GM12878 (cell line): ENCODE measurements around the gene KLHL5. TPM values are rescaled to one million over a fixed set of nuclear protein-coding genes. Genes with fewer than 3 reads are reported as not detected.
A peak's percentile ranks its signal among the peaks of the same experiment; 100 is the strongest.

ENCODE experiments used
- BHLHE40 ChIP-seq, 2 experiments: fragments of 450-650 bp in 1 of 2; IDR thresholded peaks; 2 replicates each; pipeline ENCODE4 v1.6.1; 2011 to 2017; ENCODE audit warnings: low read depth in 2 of 2, borderline replicate concordance in 1 of 2, improper control_type of control experiment in 1 of 2, low read length in 1 of 2, mild to moderate bottlenecking in 1 of 2
- GATAD2B ChIP-seq: fragments of 450-650 bp; conservative IDR thresholded peaks from 2 replicates; pipeline ENCODE4 v1.6.1; 2017; ENCODE audit warnings: low read depth, mild to moderate bottlenecking, moderate library complexity
- HDAC2 ChIP-seq: fragments of 200-600 bp; sonication (generic); IDR thresholded peaks from 2 replicates; pipeline ENCODE4 v1.6.1; 2017
- HDAC6 ChIP-seq: fragments of 200-600 bp; sonication (generic); IDR thresholded peaks from one replicate; pipeline ENCODE4 v1.8.0; 2017; ENCODE audit warnings: antibody characterized with exemption; ENCODE audit not compliant: unreplicated experiment
- LARP7 ChIP-seq: fragments of 450-650 bp; IDR thresholded peaks from 2 replicates; pipeline ENCODE4 v1.6.1; 2017; ENCODE audit warnings: mild to moderate bottlenecking
- MXI1 ChIP-seq: fragments of 150-350 bp; IDR thresholded peaks from 2 replicates; pipeline ENCODE4 v1.6.1; 2011; ENCODE audit warnings: low read depth, mild to moderate bottlenecking, inconsistent platforms, low read length, improper control_type of control experiment
- NKRF ChIP-seq: fragments of 450-650 bp; conservative IDR thresholded peaks from 2 replicates; pipeline ENCODE4 v1.6.1; 2017; ENCODE audit warnings: mild to moderate bottlenecking, moderate library complexity
- NR2F1 ChIP-seq: fragments of 450-650 bp; conservative IDR thresholded peaks from 2 replicates; pipeline ENCODE4 v1.6.1; 2017; ENCODE audit warnings: mild to moderate bottlenecking
- POLR2A ChIP-seq: IDR thresholded peaks from 2 replicates; pipeline ENCODE4 v1.6.1; 2011; ENCODE audit warnings: low read depth, mild to moderate bottlenecking, low read length
- RAD21 ChIP-seq: IDR thresholded peaks from 2 replicates; pipeline ENCODE4 v1.6.1; 2011; ENCODE audit warnings: mild to moderate bottlenecking, low read depth, low read length, moderate library complexity; ENCODE audit not compliant: insufficient read depth
- RB1 ChIP-seq: fragments of 450-650 bp; formaldehyde crosslinking; IDR thresholded peaks from 2 replicates; pipeline ENCODE4 v1.6.1; 2017; ENCODE audit warnings: mild to moderate bottlenecking, borderline replicate concordance
- RUNX3 ChIP-seq: IDR thresholded peaks from 2 replicates; pipeline ENCODE4 v1.6.1; 2012; ENCODE audit warnings: low read length, inconsistent platforms
- SMC3 ChIP-seq: IDR thresholded peaks from 2 replicates; pipeline ENCODE4 v1.6.1; 2011; ENCODE audit warnings: low read length, improper control_type of control experiment, borderline replicate concordance
- TCF3 ChIP-seq: IDR thresholded peaks from 2 replicates; pipeline ENCODE4 v1.6.1; 2012; ENCODE audit warnings: low read depth, mild to moderate bottlenecking, low read length, borderline replicate concordance; ENCODE audit not compliant: insufficient read depth
- ZSCAN29 ChIP-seq: fragments of 450-650 bp; IDR thresholded peaks from 2 replicates; pipeline ENCODE4 v1.6.1; 2017; ENCODE audit warnings: mild to moderate bottlenecking, moderate library complexity
- polyA plus RNA-seq, 11 experiments: library from polyadenylated mRNA; depleted of rRNA in 4 of 11; unstranded in 6 of 11; stranded (reverse) in 5 of 11; fragments of >200 nt; fragmentation: Nextera tagmentation in 4 of 11; fragmentation: Illumina TruSeq in 1 of 11; extraction: Ambion mirVana in 4 of 11; extraction: Trizol in 1 of 11; gene quantifications; 1 replicate in 1 of 11; 2 replicates in 10 of 11; pipeline versions ENCODE4 v1.2.1 to v1.2.3, GENCODE V29; 2011 to 2016; ENCODE audit warnings: inconsistent platforms in 2 of 11, missing spikeins in 2 of 11, low read depth in 1 of 11
- total RNA-seq, 4 experiments: library from RNA; depleted of rRNA in 3 of 4; stranded (reverse); fragments of >200 nt in 3 of 4; fragmentation: Illumina TruSeq in 1 of 4; extraction: Trizol in 1 of 4; gene quantifications; 2 replicates each; pipeline versions ENCODE4 v1.2.1 to v1.2.3, GENCODE V29; 2013 to 2021

The KLHL5 gene
- total and polyA plus RNA-seq, 10 of the 15 experiments (the other 5 are each of a cell fraction or from before 2014, with no cell fraction given): 4.7 to 27.3 (median 12.6) TPM

DNA sequence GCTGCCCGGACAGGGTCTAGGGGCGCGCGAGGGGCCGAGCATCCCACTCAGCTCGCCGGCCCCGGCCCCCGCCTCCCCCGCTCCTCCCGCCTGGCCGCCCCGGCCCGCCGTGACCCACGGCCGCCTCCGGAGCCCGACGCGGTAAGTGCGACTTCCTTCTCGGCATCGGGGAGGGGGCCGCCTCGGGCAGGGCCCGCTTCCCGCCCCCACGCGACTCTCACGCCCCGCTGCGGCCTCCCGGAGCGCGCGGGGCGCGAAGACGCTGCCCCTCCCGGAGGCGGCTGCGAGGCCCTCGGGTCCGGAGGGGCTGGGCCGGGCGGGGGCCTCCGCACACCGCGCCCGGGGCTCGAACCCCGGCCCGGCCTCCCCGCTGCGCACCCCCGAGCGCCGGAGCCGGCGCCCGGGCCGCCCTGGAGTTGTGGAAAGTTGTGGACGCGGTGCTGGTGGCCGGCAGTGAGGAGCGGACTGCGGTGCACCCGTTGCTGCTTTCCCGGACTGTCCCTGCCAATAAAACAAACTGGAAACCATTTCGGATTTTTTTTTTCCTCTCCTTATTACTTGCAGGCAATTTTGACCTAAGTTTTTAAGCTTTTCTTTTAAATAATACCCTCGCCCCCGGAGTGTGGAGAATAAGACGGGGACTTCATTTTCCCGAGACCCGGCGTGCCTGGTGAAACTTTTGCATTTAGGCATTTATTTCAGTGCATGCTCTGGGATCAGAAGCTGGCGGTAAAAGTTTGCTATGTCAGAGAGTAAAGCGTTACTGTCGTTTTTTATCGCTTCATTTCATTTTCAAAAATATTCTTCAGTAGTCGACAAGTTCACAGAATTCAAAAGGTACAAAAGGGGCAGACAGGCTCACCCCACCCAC, 16.8 kb upstream of the KLHL5 start (continued):
- TF ChIP-seq HDAC2 (no peak), RAD21 (0 out of 2 replicates have a peak, but pooled peaks have one; percentile 3), NR2F1 (peak; percentile 88), BHLHE40 (IDR thresholded peaks at IDR 0.05; ENCODE audit: borderline replicate concordance in 1 of 2, low read depth in 2 of 2, low read length in 1 of 2) (peak in 1 of 2 experiments; percentile 78; a peak in 2 of 4 replicates), SMC3 (no peak), MXI1 (peak; percentile 50), GATAD2B (peak; percentile 98), TCF3 (0 out of 2 replicates have a peak, but pooled peaks have one; percentile 32), POLR2A (peak; percentile 15; the same call in 1 of the 2 replicates), NKRF (peak; percentile 65), ZSCAN29 (0 out of 2 replicates have a peak, but pooled peaks have one; percentile 38), RUNX3 (no peak), RB1 (peak; percentile 44; the same call in 1 of the 2 replicates), HDAC6 (no peak), LARP7 (peak; percentile 94)
